HL-60 (cell line): ENCODE measurements around the gene PCLO.

Experiments
- CTCF ChIP-seq: IDR thresholded peaks from one replicate; pipeline ENCODE4 v1.5.1; 2011; ENCODE audit warnings: low read length, control low read depth, inconsistent platforms; ENCODE audit not compliant: insufficient read depth
- POLR2AphosphoS5 ChIP-seq: IDR thresholded peaks from 2 replicates; pipeline ENCODE4 v1.6.1; 2012; ENCODE audit warnings: low read depth
- REST ChIP-seq: IDR thresholded peaks from 2 replicates; pipeline ENCODE4 v1.6.1; 2012; ENCODE audit warnings: low read depth; ENCODE audit not compliant: insufficient replicate concordance
- SPI1 ChIP-seq: IDR thresholded peaks from 2 replicates; pipeline ENCODE4 v1.6.1; 2012; ENCODE audit warnings: low read depth, mild to moderate bottlenecking, borderline replicate concordance

GRCh38 chr7:83153419-83153818 is 9.3 kb downstream of the PCLO start:
- TF ChIP-seq CTCF (no peak), POLR2AphosphoS5 (no peak), REST (no peak), SPI1 (no peak)
